ENCODE results near the gene B3GAT1. TPM values are rescaled to one million over a fixed set of nuclear protein-coding genes. Genes with fewer than 3 reads are reported as not detected.

The B3GAT1 gene
- total RNA-seq, 1 experiment from 2014 or later: 2.2 TPM

- DNase-seq (ENCODE audit: low spot score): no peak
These were observed 75.0 kb downstream of the B3GAT1 start for GRCh38 chr11:134337051-134337450.

- DNase-seq (ENCODE audit: low spot score): no peak
These were observed 77.1 kb downstream of the B3GAT1 start for GRCh38 chr11:134334796-134335571.

- DNase-seq (ENCODE audit: low spot score): no peak
These were observed 78.1 kb downstream of the B3GAT1 start for GRCh38 chr11:134333946-134334345.

- DNase-seq (ENCODE audit: low spot score): no peak
These were observed 78.7 kb downstream of the B3GAT1 start for GRCh38 chr11:134333312-134333711.

GRCh38 chr11:134332782-134333181, 79.3 kb downstream of the B3GAT1 start:
- no peak for DNase-seq (ENCODE audit: low spot score)

GRCh38 chr11:134332189-134332631, 79.8 kb downstream of the B3GAT1 start:
- no peak for DNase-seq (ENCODE audit: low spot score)

- peak; percentile 37 for DNase-seq (ENCODE audit: low spot score)
These were observed 80.5 kb downstream of the B3GAT1 start, which contains the start of gene GLB1L2 for GRCh38 chr11:134331354-134332188. Gene GLB1L2, plus strand, starts transcription at chr11:134331988. Its CDS starts 74 bp downstream, at chr11:134332062.

GRCh38 chr11:134330611-134331353, 81.3 kb downstream of the B3GAT1 start:
- DNase-seq (ENCODE audit: low spot score): no peak

Other genes with a start within 250 kb of the B3GAT1 start
- 19.7 and 26.5 TPM in 2 replicates for gene NCAPD3, start 188.3 kb downstream of the B3GAT1 start, total RNA-seq (2014; rRNA removed; shearing (Covaris generic))
- gene VPS26B, start 187.6 kb downstream of the B3GAT1 start, total RNA-seq (2014; rRNA removed; shearing (Covaris generic)): 24.5 and 25.5 TPM in 2 replicates
- gene THYN1, start 158.9 kb downstream of the B3GAT1 start, total RNA-seq (2014; rRNA removed; shearing (Covaris generic)): 96.7 and 107 TPM in 2 replicates
- gene ACAD8, start 158.7 kb downstream of the B3GAT1 start, total RNA-seq (2014; rRNA removed; shearing (Covaris generic)): 13.6 and 18.4 TPM in 2 replicates
- gene GLB1L3, start 135.9 kb downstream of the B3GAT1 start, total RNA-seq (2014; rRNA removed; shearing (Covaris generic)): 1.6 and 1.7 TPM in 2 replicates
- gene GLB1L2, start 80.3 kb downstream of the B3GAT1 start, total RNA-seq (2014; rRNA removed; shearing (Covaris generic)): 17.0 and 22.5 TPM in 2 replicates